OCI-LY3 (cell line): ENCODE results near the gene IFT122.
"Not testable (repeated sequence)": the region's sequence is repeated elsewhere in the genome, so short reads cannot be mapped to it uniquely, and the experiment has no call there.

ENCODE experiments used
- H2AFZ ChIP-seq: fragments of 200-600, 300-600 bp; shearing (Covaris generic); 2 replicates; pipeline ENCODE4 v1.6.0; 2014; ENCODE audit warnings: antibody characterized with exemption, low read depth, low read length
- H3K27ac ChIP-seq: fragments of 200-600, 300-600 bp; sonication (generic); 2 replicates; pipeline ENCODE4 v1.5.1; 2014; ENCODE audit warnings: mild to moderate bottlenecking, low read length, moderate library complexity, mixed read lengths
- H3K27me3 ChIP-seq: fragments of 200-600, 300-600 bp; sonication (generic); 2 replicates; pipeline ENCODE4 v1.6.1; 2014; ENCODE audit warnings: low read depth, low read length, mixed read lengths
- H3K36me3 ChIP-seq: fragments of 200-600, 300-600 bp; sonication (generic); replicated peaks from 2 replicates; pipeline ENCODE3; 2014; ENCODE audit warnings: low read depth, low read length, mixed read lengths
- H3K4me1 ChIP-seq: fragments of 300-600, 200-600 bp; sonication (generic); 2 replicates; pipeline ENCODE4 v1.6.1; 2014; ENCODE audit warnings: low read length, mixed read lengths
- H3K4me2 ChIP-seq: fragments of 200-600, 300-600 bp; sonication (generic); 2 replicates; pipeline ENCODE4 v1.6.1; 2014; ENCODE audit warnings: low read length, mixed read lengths
- H3K4me3 ChIP-seq: fragments of 300-600, 200-600 bp; sonication (generic); 2 replicates; pipeline ENCODE4 v1.5.1; 2014; ENCODE audit warnings: antibody characterized with exemption, mild to moderate bottlenecking, low read length, moderate library complexity
- H3K79me2 ChIP-seq: fragments of 300-600, 200-600 bp; shearing (Covaris generic); 2 replicates; pipeline ENCODE4 v1.6.1; 2014; ENCODE audit warnings: mild to moderate bottlenecking, low read length, mixed read lengths
- H3K9ac ChIP-seq: fragments of 300-600, 200-600 bp; shearing (Covaris generic); 2 replicates; pipeline ENCODE4 v1.6.0; 2014; ENCODE audit warnings: mild to moderate bottlenecking, low read length, moderate library complexity
- H3K9me3 ChIP-seq: fragments of 200-600, 300-600 bp; shearing (Covaris generic); 2 replicates; pipeline ENCODE4 v1.6.1; 2014; ENCODE audit warnings: low read length, mixed read lengths; ENCODE audit not compliant: insufficient read depth
- H4K20me1 ChIP-seq: fragments of 200-600, 300-600 bp; sonication (generic); 2 replicates; pipeline ENCODE4 v1.6.1; 2016; ENCODE audit warnings: low read length, mixed read lengths; ENCODE audit not compliant: insufficient read depth
- EZH2phosphoT487 ChIP-seq: fragments of 200-600 bp; shearing (Covaris generic); IDR thresholded peaks from 2 replicates; pipeline ENCODE4 v1.6.1; 2018; ENCODE audit warnings: antibody characterized with exemption, mixed run types, low read depth
- TF ChIP-seq, protein P1 (sequence below): fragments of 200-600, 300-600 bp; sonication (generic); IDR thresholded peaks from 2 replicates; pipeline ENCODE4 v1.5.1; 2014; ENCODE audit warnings: antibody characterized with exemption, low read length, low read depth

Gene IFT122

DNA sequence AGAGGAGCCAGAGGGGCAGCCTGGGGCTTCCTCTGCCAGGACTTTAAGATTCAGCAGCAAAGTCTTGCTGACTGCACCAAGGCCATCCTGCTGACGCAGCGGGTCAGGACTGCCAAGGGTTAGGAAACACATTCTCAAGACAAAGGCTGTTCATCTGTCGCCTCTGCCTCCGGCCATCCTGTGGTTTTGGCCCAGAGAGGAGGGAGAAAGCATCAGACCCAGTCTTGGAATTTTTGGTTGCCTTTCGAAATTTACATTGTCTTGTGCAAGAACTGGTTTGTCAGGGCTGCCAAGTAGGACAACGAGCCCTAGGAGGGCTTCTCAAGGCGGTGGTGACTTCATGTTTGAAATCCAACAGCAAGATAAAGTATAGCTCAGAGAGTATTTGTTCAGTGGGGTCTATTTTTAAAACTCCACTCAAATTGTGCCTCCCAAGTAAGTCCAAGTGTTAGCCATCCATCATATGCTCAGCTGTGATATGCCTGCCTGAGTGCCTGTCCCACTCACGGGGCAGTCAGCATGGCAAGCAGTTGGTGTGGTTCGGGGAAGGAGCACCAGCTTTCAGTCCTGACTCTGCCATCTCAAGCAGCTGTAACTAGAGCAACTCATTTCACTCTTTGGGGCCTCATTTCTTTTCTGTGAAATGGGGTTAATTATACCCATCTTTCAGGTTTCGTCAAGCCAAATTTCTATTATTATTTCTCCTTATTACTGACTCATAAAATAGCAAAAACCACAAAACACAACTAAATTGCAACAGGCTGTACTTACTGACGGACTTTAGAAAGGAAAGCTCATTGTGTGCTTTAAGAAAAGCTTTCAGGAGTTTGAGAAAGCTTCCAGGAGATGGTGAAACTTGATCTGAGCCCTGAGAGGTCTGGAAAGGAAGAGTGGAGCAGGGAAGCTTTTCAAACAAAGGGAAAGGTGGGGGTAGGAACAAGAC, 46.0 kb downstream of the IFT122 start:
- no peak for TF ChIP-seq EZH2phosphoT487
- TF ChIP-seq, protein P1, sequence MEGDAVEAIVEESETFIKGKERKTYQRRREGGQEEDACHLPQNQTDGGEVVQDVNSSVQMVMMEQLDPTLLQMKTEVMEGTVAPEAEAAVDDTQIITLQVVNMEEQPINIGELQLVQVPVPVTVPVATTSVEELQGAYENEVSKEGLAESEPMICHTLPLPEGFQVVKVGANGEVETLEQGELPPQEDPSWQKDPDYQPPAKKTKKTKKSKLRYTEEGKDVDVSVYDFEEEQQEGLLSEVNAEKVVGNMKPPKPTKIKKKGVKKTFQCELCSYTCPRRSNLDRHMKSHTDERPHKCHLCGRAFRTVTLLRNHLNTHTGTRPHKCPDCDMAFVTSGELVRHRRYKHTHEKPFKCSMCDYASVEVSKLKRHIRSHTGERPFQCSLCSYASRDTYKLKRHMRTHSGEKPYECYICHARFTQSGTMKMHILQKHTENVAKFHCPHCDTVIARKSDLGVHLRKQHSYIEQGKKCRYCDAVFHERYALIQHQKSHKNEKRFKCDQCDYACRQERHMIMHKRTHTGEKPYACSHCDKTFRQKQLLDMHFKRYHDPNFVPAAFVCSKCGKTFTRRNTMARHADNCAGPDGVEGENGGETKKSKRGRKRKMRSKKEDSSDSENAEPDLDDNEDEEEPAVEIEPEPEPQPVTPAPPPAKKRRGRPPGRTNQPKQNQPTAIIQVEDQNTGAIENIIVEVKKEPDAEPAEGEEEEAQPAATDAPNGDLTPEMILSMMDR, result no peak
- Histone ChIP-seq H3K27me3 (no peaks in the 10 kb centered on the region), H2AFZ (no peak overlapping the region), H3K9me3 (no peaks in the 10 kb centered on the region), H4K20me1 (no peaks in the 10 kb centered on the region), H3K79me2 (no peaks in the 10 kb centered on the region), H3K4me2 (peak overlapping the region; percentile 34; the same call in 1 of the 2 replicates), H3K4me1 (peaks cover 12% of the 10 kb centered on the region), H3K4me3 (no peak overlapping the region), H3K27ac (no peak overlapping the region), H3K9ac (no peak overlapping the region), H3K36me3 (no peaks in the 10 kb centered on the region)

GRCh38 chr3:129486664-129487035, 46.6 kb downstream of the IFT122 start:
- H2AFZ ChIP-seq, result no peak overlapping the region
- no peaks in the 10 kb centered on the region for H3K36me3 ChIP-seq
- no peak for TF ChIP-seq EZH2phosphoT487
- TF ChIP-seq, protein P1, result no peak
- peak overlapping the region; percentile 34; the same call in 1 of the 2 replicates for H3K4me2 ChIP-seq
- no peaks in the 10 kb centered on the region for H3K9me3 ChIP-seq
- no peaks in the 10 kb centered on the region for H3K79me2 ChIP-seq
- H3K4me1 ChIP-seq, result peaks cover 15% of the 10 kb centered on the region
- no peaks in the 10 kb centered on the region for H3K27me3 ChIP-seq
- H3K27ac ChIP-seq, result no peak overlapping the region
- no peaks in the 10 kb centered on the region for H4K20me1 ChIP-seq
- no peak overlapping the region for H3K9ac ChIP-seq
- no peak overlapping the region for H3K4me3 ChIP-seq

GRCh38 chr3:129487183-129487867, 47.3 kb downstream of the IFT122 start:
- H3K27me3 ChIP-seq, result no peaks in the 10 kb centered on the region
- H3K9me3 ChIP-seq, result no peaks in the 10 kb centered on the region
- no peak overlapping the region for H3K9ac ChIP-seq
- H3K79me2 ChIP-seq, result no peaks in the 10 kb centered on the region
- H3K27ac ChIP-seq, result no peak overlapping the region
- TF ChIP-seq, protein P1, result no peak
- no peak for TF ChIP-seq EZH2phosphoT487
- no peaks in the 10 kb centered on the region for H3K36me3 ChIP-seq
- H2AFZ ChIP-seq, result no peak overlapping the region
- H4K20me1 ChIP-seq, result no peaks in the 10 kb centered on the region
- H3K4me1 ChIP-seq, result peaks cover 21% of the 10 kb centered on the region
- no peak overlapping the region for H3K4me3 ChIP-seq
- no peak overlapping the region for H3K4me2 ChIP-seq

DNA sequence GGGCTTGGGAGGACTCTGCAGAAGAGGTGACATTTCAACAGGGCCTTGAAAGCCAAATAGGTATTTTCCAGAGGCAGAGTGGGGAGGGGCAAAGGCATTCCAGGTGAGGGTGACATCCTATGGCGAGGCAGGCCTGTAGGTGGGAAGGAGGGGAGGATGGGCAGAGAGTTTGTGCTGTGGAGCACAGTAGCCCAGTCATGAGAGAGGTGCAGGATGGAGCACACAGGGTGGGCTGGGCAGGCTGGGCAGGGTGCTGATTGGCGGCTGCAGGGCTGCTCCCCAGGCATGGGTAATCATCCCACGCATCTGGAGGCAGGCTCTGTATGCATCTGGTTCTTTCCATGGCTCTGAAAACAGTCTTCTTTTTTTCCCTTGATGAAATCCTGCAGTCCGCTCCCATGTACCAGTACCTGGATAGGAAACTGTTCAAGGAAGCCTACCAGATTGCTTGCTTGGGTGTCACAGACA, 47.9 kb downstream of the IFT122 start:
- not testable (repeated sequence) for H3K27ac ChIP-seq, H3K27me3 ChIP-seq, H3K9ac ChIP-seq, H4K20me1 ChIP-seq, H3K4me2 ChIP-seq, H3K79me2 ChIP-seq, H3K9me3 ChIP-seq, H3K4me3 ChIP-seq, H2AFZ ChIP-seq, H3K36me3 ChIP-seq
- H3K4me1 ChIP-seq, result peaks cover 21% of the 10 kb centered on the region

DNA sequence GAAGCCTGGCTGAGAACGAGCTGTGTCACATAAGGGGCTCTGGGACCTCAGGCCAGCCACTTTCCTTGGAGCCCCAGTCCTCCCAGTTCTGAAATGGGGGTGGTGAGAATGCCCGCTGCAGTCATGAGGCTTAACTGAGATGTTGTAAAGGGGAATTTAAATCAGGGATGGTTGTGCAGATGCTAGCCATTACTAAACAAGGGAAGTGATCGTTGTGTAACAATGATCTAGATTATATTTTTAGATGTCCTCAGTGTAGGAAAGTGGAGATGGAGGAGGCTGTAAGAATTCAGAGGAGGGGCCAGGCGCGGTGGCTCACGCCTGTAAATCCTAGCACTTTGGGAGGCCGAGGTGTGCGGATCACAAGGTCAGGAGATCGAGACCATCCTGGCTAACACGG, 49.2 kb downstream of the IFT122 start:
- H3K9ac ChIP-seq, H3K27me3 ChIP-seq, H3K27ac ChIP-seq, H2AFZ ChIP-seq, H3K9me3 ChIP-seq, H4K20me1 ChIP-seq, H3K4me3 ChIP-seq, H3K79me2 ChIP-seq, H3K4me2 ChIP-seq, H3K36me3 ChIP-seq: not testable (repeated sequence)
- peaks cover 21% of the 10 kb centered on the region for H3K4me1 ChIP-seq
